K562 (cell line): ENCODE measurements around the gene VILL. TPM values are rescaled to one million over a fixed set of nuclear protein-coding genes. Genes with fewer than 3 reads are reported as not detected.

Source experiments
- ATAC-seq: fragments of 200-7000 bp; cut with Tn5 transposase; 3 replicates; pipeline ENCODE4 v1.9.1; 2020; ENCODE audit warnings: moderate library complexity
- BruUV-seq: library from RNA; stranded (reverse); fragments of 400-500 nt; replicated peaks from 2 replicates; lab custom pipeline; 2021; lab: Mats Ljungman, UMichigan
- CTCF ChIA-PET: fragments of 300-600 bp; formaldehyde crosslinking; extraction: SDS; loops from one replicate; lab custom pipeline; 2021; ENCODE audit warnings: low intra/inter-chr PET ratio; lab: Yijun Ruan, JAX
- POLR2A ChIA-PET: fragments of 300-600, 350-650 bp; sonication (Branson Sonifier 250); formaldehyde crosslinking; extraction: SDS; loops from one replicate; lab custom pipeline; 2021; ENCODE audit warnings: antibody characterized with exemption, inconsistent platforms; lab: Yijun Ruan, JAX
- DNase-seq, 4 experiments: peaks; one replicate each; pipeline versions ENCODE4 v3.0.0 to v3.0.0-alpha.2; 2011 to 2018; ENCODE audit warnings: low spot score in 3 of 4, mixed read lengths in 3 of 4; ENCODE audit errors: extremely low read depth in 1 of 4
- FAIRE-seq: peaks from 2 replicates; lab custom pipeline; 2011; peaks lifted over from hg19 to GRCh38; lab: Jason Lieb, UNC
- H2AFZ ChIP-seq: 2 replicates; pipeline ENCODE4 v1.6.0; 2011; ENCODE audit warnings: low read depth, low read length, control low read depth, inconsistent platforms
- H3K27ac ChIP-seq: fragments of 200-600 bp; 3 replicates; pipeline ENCODE4 v1.8.0; 2011; ENCODE audit warnings: low read depth, mild to moderate bottlenecking, control low read depth, inconsistent platforms, low read length, moderate library complexity, mixed read lengths; ENCODE audit errors: extremely low read depth
- H3K27me3 ChIP-seq, 2 experiments: fragments of 300-600 bp in 1 of 2; 2 replicates in 1 of 2; 3 replicates in 1 of 2; pipeline versions ENCODE4 v1.6.0 to v1.8.0; 2011; ENCODE audit warnings: inconsistent platforms in 2 of 2, low read length in 2 of 2, mild to moderate bottlenecking in 1 of 2, mixed read lengths in 1 of 2, moderate library complexity in 1 of 2; ENCODE audit not compliant: control insufficient read depth in 2 of 2, insufficient read depth in 2 of 2
- H3K36me3 ChIP-seq: fragments of 300-600 bp; 3 replicates; pipeline ENCODE4 v1.8.0; 2011; ENCODE audit warnings: mild to moderate bottlenecking, low read length, inconsistent platforms; ENCODE audit not compliant: control insufficient read depth, insufficient read depth
- H3K4me1 ChIP-seq, 2 experiments: fragments of 200-600 bp in 1 of 2; replicated peaks in 1 of 2; 2 replicates in 1 of 2; 3 replicates in 1 of 2; pipeline versions ENCODE4 v1.5.1 to v1.8.0; 2011; ENCODE audit warnings: inconsistent platforms in 2 of 2, low read length in 2 of 2, mild to moderate bottlenecking in 1 of 2, mixed read lengths in 1 of 2, moderate library complexity in 1 of 2; ENCODE audit not compliant: control insufficient read depth in 2 of 2, insufficient read depth in 2 of 2
- H3K4me2 ChIP-seq: 2 replicates; pipeline ENCODE4 v1.6.1; 2011; ENCODE audit warnings: low read length, control low read depth, inconsistent platforms, mixed read lengths; ENCODE audit not compliant: insufficient read depth
- H3K4me3 ChIP-seq: fragments of 200-600 bp; sonication (generic), shearing (Covaris generic); 2 replicates; pipeline ENCODE4 v1.5.1; 2016; ENCODE audit warnings: control low read depth, inconsistent platforms
- H3K79me2 ChIP-seq: fragments of 200-600 bp; 3 replicates; pipeline ENCODE4 v1.8.0; 2011; ENCODE audit warnings: low read length, inconsistent platforms; ENCODE audit not compliant: control insufficient read depth, insufficient read depth
- H3K9ac ChIP-seq, 2 experiments: 2 replicates each; pipeline versions ENCODE4 v1.6.0 to v1.6.1; 2011; ENCODE audit warnings: low read depth in 2 of 2, low read length in 2 of 2, control low read depth in 1 of 2, inconsistent platforms in 1 of 2, mild to moderate bottlenecking in 1 of 2, mixed read lengths in 1 of 2; ENCODE audit not compliant: insufficient read depth in 1 of 2
- H3K9me1 ChIP-seq: one replicate; pipeline ENCODE4 v1.6.0; 2011; ENCODE audit warnings: inconsistent platforms, mild to moderate bottlenecking, low read length, moderate library complexity; ENCODE audit not compliant: control insufficient read depth, insufficient read depth
- H3K9me3 ChIP-seq: replicated peaks from 2 replicates; pipeline ENCODE4 v1.5.1; 2011; ENCODE audit warnings: low read depth, low read length, inconsistent platforms; ENCODE audit not compliant: control insufficient read depth, insufficient read depth
- H4K20me1 ChIP-seq: replicated peaks from 2 replicates; pipeline ENCODE4 v1.6.1; 2011; ENCODE audit warnings: low read length, inconsistent platforms, mixed read lengths; ENCODE audit not compliant: control insufficient read depth, insufficient read depth
- BRF1 ChIP-seq: IDR thresholded peaks from 3 replicates; pipeline ENCODE4 v1.6.1; 2011; ENCODE audit warnings: borderline replicate concordance, mild to moderate bottlenecking; ENCODE audit not compliant: insufficient read length; ENCODE audit errors: extremely low read depth
- CBFB ChIP-seq: sonication (generic); formaldehyde crosslinking; IDR thresholded peaks from 2 replicates; pipeline ENCODE4 v1.4.0; 2020; ENCODE audit warnings: mild to moderate bottlenecking, missing genetic modification reagents
- GATAD2B ChIP-seq: fragments of 450-650 bp; IDR thresholded peaks from 2 replicates; pipeline ENCODE4 v1.6.1; 2017; ENCODE audit warnings: mild to moderate bottlenecking, borderline replicate concordance
- KAT7 ChIP-seq: sonication (generic); formaldehyde crosslinking; IDR thresholded peaks from 2 replicates; pipeline ENCODE4 v1.8.0; 2022; ENCODE audit warnings: missing genetic modification reagents, mild to moderate bottlenecking, borderline replicate concordance
- KDM5B ChIP-seq: fragments of 200-600 bp; sonication (generic); IDR thresholded peaks from 2 replicates; pipeline ENCODE4 v1.6.1; 2012; ENCODE audit warnings: low read depth, mild to moderate bottlenecking, moderate library complexity, low read length, control low read depth, inconsistent platforms; ENCODE audit not compliant: insufficient replicate concordance
- NCOR1 ChIP-seq: fragments of 450-650 bp; IDR thresholded peaks from 2 replicates; pipeline ENCODE4 v1.6.1; 2016; ENCODE audit warnings: mild to moderate bottlenecking, moderate library complexity
- NFXL1 ChIP-seq: fragments of 450-650 bp; formaldehyde crosslinking; IDR thresholded peaks from 2 replicates; pipeline ENCODE4 v1.4.0; 2021; ENCODE audit warnings: mild to moderate bottlenecking
- NFYB ChIP-seq: IDR thresholded peaks from 2 replicates; pipeline ENCODE4 v1.6.1; 2011; ENCODE audit warnings: mild to moderate bottlenecking, moderate library complexity; ENCODE audit not compliant: insufficient read length; ENCODE audit errors: extremely low read depth
- RUNX1 ChIP-seq: sonication (generic); IDR thresholded peaks from 2 replicates; pipeline ENCODE4 v1.6.1; 2016; ENCODE audit warnings: antibody characterized with exemption, low read depth
- SMAD3 ChIP-seq: fragments of 450-650 bp; formaldehyde crosslinking; conservative IDR thresholded peaks from 2 replicates; pipeline ENCODE4 v1.4.0; 2020; ENCODE audit warnings: mild to moderate bottlenecking
- SMARCB1 ChIP-seq: IDR thresholded peaks from 2 replicates; pipeline ENCODE4 v1.6.1; 2011; ENCODE audit warnings: improper control_type of control experiment, low read depth; ENCODE audit not compliant: insufficient read length
- SMC3 ChIP-seq: conservative IDR thresholded peaks from 2 replicates; pipeline ENCODE4 v1.6.1; 2011; ENCODE audit warnings: low read depth, low read length, improper control_type of control experiment; ENCODE audit not compliant: insufficient read depth
- SRSF9 ChIP-seq: fragments of 200-400 bp; formaldehyde crosslinking; IDR thresholded peaks from 2 replicates; pipeline ENCODE4 v1.6.1; 2017; ENCODE audit warnings: low read depth, low read length, borderline replicate concordance
- STAG1 ChIP-seq: sonication (generic); formaldehyde crosslinking; IDR thresholded peaks from 2 replicates; pipeline ENCODE4 v1.5.0; 2020; ENCODE audit warnings: missing genetic modification reagents, borderline replicate concordance
- STAT5B ChIP-seq: fragments of 250-450 bp; sonication (Bioruptor Pico); IDR thresholded peaks from 2 replicates; pipeline ENCODE4 v1.8.0; 2021; ENCODE audit warnings: mild to moderate bottlenecking, inconsistent platforms
- WGBS: fragments of 100-300 bp; shearing (Covaris generic); methylation state at CpG from one replicate; pipeline ENCODE4 v1.1.6; 2016; ENCODE audit warnings: low coverage, mixed read lengths; ENCODE audit not compliant: insufficient coverage; ENCODE audit errors: missing lambda C conversion rate; 5-methylcytosine and 5-hydroxymethylcytosine counted together
- in situ Hi-C: fragments of 300-500 bp; cut with MboI; formaldehyde crosslinking; loops from 4 replicates; pipeline ENCODE4 v1.15.0; 2018; ENCODE audit warnings: inconsistent platforms, mixed read lengths
- intact Hi-C: fragments of 100-400 bp; cut with micrococcal nuclease; formaldehyde crosslinking; loops from 2 replicates; pipeline ENCODE4 v1.14.2; 2022
- polyA plus RNA-seq, 8 experiments: library from polyadenylated mRNA; depleted of rRNA in 4 of 8; stranded (reverse) in 5 of 8; unstranded in 3 of 8; fragments of >200 nt; fragmentation: Nextera tagmentation in 2 of 8; fragmentation: Illumina TruSeq in 1 of 8; extraction: Ambion mirVana in 2 of 8; extraction: Trizol in 1 of 8; gene quantifications; 2 replicates each; pipeline versions ENCODE4 v1.2.1 to v1.2.3, GENCODE V29; 2011 to 2014; ENCODE audit warnings: inconsistent platforms in 1 of 8, missing spikeins in 1 of 8
- total RNA-seq, 7 experiments: library from RNA; depleted of rRNA in 6 of 7; stranded (reverse); fragments of >200 nt in 6 of 7; fragmentation: Illumina TruSeq in 2 of 7; extraction: Trizol in 2 of 7; gene quantifications; 2 replicates each; pipeline versions ENCODE4 v1.2.1 to v1.2.3, GENCODE V29; 2011 to 2021; ENCODE audit warnings: low replicate concordance in 1 of 7
- TF ChIP-seq, protein P1 (sequence below), 2 experiments: fragments of 450-650 bp; IDR thresholded peaks; 2 replicates each; pipeline ENCODE4 v1.6.1; 2016
- TF ChIP-seq, protein P2 (sequence below), 3 experiments: fragments of 200-800 bp in 1 of 3; fragments of 250-450 bp in 1 of 3; fragments of 450-650 bp in 1 of 3; sonication (Bioruptor Pico) in 1 of 3; sonication (Bioruptor generic) in 1 of 3; formaldehyde crosslinking in 1 of 3; IDR thresholded peaks; 2 replicates each; pipeline versions ENCODE4 v1.6.1 to v1.8.0; 2016 to 2022; ENCODE audit warnings: mild to moderate bottlenecking in 2 of 3, missing genetic modification characterization in 2 of 3, missing compliant biosample characterization in 1 of 3, moderate library complexity in 1 of 3
- TF ChIP-seq, protein P3 (sequence below), 2 experiments: fragments of 250-450 bp in 1 of 2; fragments of 450-650 bp in 1 of 2; sonication (Bioruptor Pico) in 1 of 2; IDR thresholded peaks; 2 replicates each; pipeline versions ENCODE4 v1.6.1 to v1.8.0; 2016 to 2021; ENCODE audit warnings: mild to moderate bottlenecking in 2 of 2, moderate library complexity in 2 of 2, missing compliant biosample characterization in 1 of 2, missing genetic modification characterization in 1 of 2

Gene VILL
- total and polyA plus RNA-seq, 9 of the 15 experiments (the other 6 are each of a cell fraction or from before 2014, with no cell fraction given): 0.11 to 16.0 (median 8.8) TPM

DNA sequence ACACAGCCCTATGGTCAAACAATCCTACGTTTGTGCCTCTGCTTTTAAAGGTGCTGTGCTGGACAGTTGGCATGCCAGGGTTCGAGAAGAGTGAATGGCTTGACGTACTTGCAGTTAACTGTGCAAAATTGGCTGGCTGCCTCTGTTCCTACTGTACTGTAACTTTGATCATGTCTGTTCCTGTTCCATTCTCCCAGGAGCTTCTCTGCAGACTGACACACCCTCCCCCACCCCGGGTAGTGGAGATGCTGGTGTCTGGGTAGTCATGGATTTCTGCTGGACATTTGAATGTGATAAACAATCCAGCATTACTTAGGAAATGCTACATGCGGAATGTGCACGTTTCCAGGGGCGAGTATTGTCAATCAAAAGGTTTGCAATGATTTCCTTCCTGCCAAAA is 6.5 kb upstream of the VILL start:
- DNase-seq (no peak), ATAC-seq (no peak), FAIRE-seq (no peak)
- Histone ChIP-seq H3K4me1 (peaks cover 37 to 45% of the 10 kb centered on the region in 2 experiments), H3K36me3 (no peaks in the 10 kb centered on the region), H3K4me2 (no peak overlapping the region), H3K79me2 (no peaks in the 10 kb centered on the region), H4K20me1 (no peaks in the 10 kb centered on the region), H3K9me3 (no peaks in the 10 kb centered on the region), H3K9me1 (no peaks in the 10 kb centered on the region), H2AFZ (peak overlapping the region; percentile 53; the same call in 1 of the 2 replicates), H3K27ac (no peak overlapping the region), H3K27me3 (no peaks in the 10 kb centered on the region), H3K4me3 (no peak overlapping the region), H3K9ac (no peak overlapping the region)
- ChIA-PET POLR2A (interaction anchor here (1.0 to 1.4 kb wide), 3 partner anchors 10 to 517 kb away, joined by 3 to 5 read pairs (median 4); no protein-coding TSS in a partner anchor), CTCF (no interaction called here)
- in situ Hi-C loops (no loop called here), intact Hi-C loops (no loop called here)
- WGBS: 50% methylated on average over 7 of the region's 7 CpGs
- BruUV-seq: no TSS peak
- TF ChIP-seq SMC3 (no peak), NFXL1 (no peak), SMAD3 (CRISPR knock-in tag) (no peak), STAT5B (CRISPR knock-in tag) (no peak), KAT7 (CRISPR knock-in tag) (no peak), BRF1 (no peak), CBFB (CRISPR knock-in tag) (no peak), NCOR1 (no peak), SRSF9 (no peak), RUNX1 (no peak), NFYB (no peak), SMARCB1 (no peak), KDM5B (no peak), GATAD2B (no peak), STAG1 (CRISPR knock-in tag) (no peak)
- TF ChIP-seq, protein P1, sequence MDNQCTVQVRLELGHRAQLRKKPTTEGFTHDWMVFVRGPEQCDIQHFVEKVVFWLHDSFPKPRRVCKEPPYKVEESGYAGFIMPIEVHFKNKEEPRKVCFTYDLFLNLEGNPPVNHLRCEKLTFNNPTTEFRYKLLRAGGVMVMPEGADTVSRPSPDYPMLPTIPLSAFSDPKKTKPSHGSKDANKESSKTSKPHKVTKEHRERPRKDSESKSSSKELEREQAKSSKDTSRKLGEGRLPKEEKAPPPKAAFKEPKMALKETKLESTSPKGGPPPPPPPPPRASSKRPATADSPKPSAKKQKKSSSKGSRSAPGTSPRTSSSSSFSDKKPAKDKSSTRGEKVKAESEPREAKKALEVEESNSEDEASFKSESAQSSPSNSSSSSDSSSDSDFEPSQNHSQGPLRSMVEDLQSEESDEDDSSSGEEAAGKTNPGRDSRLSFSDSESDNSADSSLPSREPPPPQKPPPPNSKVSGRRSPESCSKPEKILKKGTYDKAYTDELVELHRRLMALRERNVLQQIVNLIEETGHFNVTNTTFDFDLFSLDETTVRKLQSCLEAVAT (IDR thresholded peaks at IDR 0.05): no peak
- TF ChIP-seq, protein P2, sequence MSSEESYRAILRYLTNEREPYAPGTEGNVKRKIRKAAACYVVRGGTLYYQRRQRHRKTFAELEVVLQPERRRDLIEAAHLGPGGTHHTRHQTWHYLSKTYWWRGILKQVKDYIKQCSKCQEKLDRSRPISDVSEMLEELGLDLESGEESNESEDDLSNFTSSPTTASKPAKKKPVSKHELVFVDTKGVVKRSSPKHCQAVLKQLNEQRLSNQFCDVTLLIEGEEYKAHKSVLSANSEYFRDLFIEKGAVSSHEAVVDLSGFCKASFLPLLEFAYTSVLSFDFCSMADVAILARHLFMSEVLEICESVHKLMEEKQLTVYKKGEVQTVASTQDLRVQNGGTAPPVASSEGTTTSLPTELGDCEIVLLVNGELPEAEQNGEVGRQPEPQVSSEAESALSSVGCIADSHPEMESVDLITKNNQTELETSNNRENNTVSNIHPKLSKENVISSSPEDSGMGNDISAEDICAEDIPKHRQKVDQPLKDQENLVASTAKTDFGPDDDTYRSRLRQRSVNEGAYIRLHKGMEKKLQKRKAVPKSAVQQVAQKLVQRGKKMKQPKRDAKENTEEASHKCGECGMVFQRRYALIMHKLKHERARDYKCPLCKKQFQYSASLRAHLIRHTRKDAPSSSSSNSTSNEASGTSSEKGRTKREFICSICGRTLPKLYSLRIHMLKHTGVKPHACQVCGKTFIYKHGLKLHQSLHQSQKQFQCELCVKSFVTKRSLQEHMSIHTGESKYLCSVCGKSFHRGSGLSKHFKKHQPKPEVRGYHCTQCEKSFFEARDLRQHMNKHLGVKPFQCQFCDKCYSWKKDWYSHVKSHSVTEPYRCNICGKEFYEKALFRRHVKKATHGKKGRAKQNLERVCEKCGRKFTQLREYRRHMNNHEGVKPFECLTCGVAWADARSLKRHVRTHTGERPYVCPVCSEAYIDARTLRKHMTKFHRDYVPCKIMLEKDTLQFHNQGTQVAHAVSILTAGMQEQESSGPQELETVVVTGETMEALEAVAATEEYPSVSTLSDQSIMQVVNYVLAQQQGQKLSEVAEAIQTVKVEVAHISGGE (CRISPR knock-in tag; IDR thresholded peaks at IDR 0.05): no peak
- TF ChIP-seq, protein P3, sequence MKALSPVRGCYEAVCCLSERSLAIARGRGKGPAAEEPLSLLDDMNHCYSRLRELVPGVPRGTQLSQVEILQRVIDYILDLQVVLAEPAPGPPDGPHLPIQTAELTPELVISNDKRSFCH (CRISPR knock-in tag; IDR thresholded peaks at IDR 0.05): no peak
- TF ChIP-seq, protein P3 (tag; IDR thresholded peaks at IDR 0.05): no peak
